ENCODE results near the gene PDXP. TPM values are rescaled to one million over a fixed set of nuclear protein-coding genes. Genes with fewer than 3 reads are reported as not detected.
A peak's percentile ranks its signal among the peaks of the same experiment; 100 is the strongest.

The PDXP gene
- total and polyA plus RNA-seq, 2 of the 13 experiments (the other 11 are each of a cell fraction or from before 2014, with no cell fraction given): 58.2 to 70.6 TPM

- TF ChIP-seq NR2F1 (CRISPR knock-in tag; IDR thresholded peaks at IDR 0.05) (peak; percentile 62 to 71; a peak in 3 of 4 replicates), KLF16 (CRISPR knock-in tag; IDR thresholded peaks at IDR 0.05) (peak in 1 of 2 experiments; percentile 64; a peak in 2 of 4 replicates), SUZ12 (IDR thresholded peaks at IDR 0.05; ENCODE audit: low read depth, low read length) (no peak), GATA4 (IDR thresholded peaks at IDR 0.05; ENCODE audit: borderline replicate concordance, low read depth) (no peak), SMAD9 (CRISPR knock-in tag; IDR thresholded peaks at IDR 0.05) (peak; percentile 43; the same call in 1 of the 2 replicates), SCMH1 (CRISPR knock-in tag; IDR thresholded peaks at IDR 0.05; ENCODE audit: borderline replicate concordance) (no peak), IKZF4 (CRISPR knock-in tag; IDR thresholded peaks at IDR 0.05; ENCODE audit: borderline replicate concordance, low read depth, not compliant biosample characterization) (peak; percentile 77), CHD2 (IDR thresholded peaks at IDR 0.05; ENCODE audit: low read depth, low read length) (no peak), ZSCAN31 (CRISPR knock-in tag; IDR thresholded peaks at IDR 0.05; ENCODE audit: low read depth) (peak; percentile 46; the same call in 1 of the 2 replicates), ZNF607 (CRISPR knock-in tag; IDR thresholded peaks at IDR 0.05; ENCODE audit: borderline replicate concordance) (peak; percentile 64), SP4 (CRISPR knock-in tag; IDR thresholded peaks at IDR 0.05) (peak; percentile 59; the same call in 1 of the 2 replicates), FLYWCH1 (CRISPR knock-in tag; IDR thresholded peaks at IDR 0.05) (0 out of 2 replicates have a peak, but pooled peaks have one; percentile 6), NAIF1 (CRISPR knock-in tag; IDR thresholded peaks at IDR 0.05; ENCODE audit: borderline replicate concordance) (no peak), YEATS4 (CRISPR knock-in tag; IDR thresholded peaks at IDR 0.05; ENCODE audit: borderline replicate concordance) (peak; percentile 88), ZNF10 (CRISPR knock-in tag; IDR thresholded peaks at IDR 0.05; ENCODE audit: borderline replicate concordance, low read depth) (no peak), SRF (IDR thresholded peaks at IDR 0.05; ENCODE audit: low read depth, low read length) (no peak), ZNF781 (CRISPR knock-in tag; IDR thresholded peaks at IDR 0.05; ENCODE audit: borderline replicate concordance, not compliant biosample characterization) (peak; percentile 85), FOXA1 (IDR thresholded peaks at IDR 0.05) (no peak), FOXA1 (CRISPR knock-in tag; IDR thresholded peaks at IDR 0.05) (peak; percentile 65), U2AF1 (optimal IDR thresholded peaks at IDR 0.05; ENCODE audit: low read depth, low read length) (peak; percentile 69), GATAD2A (CRISPR knock-in tag; IDR thresholded peaks at IDR 0.05) (peak; percentile 81), JUND (CRISPR knock-in tag; IDR thresholded peaks at IDR 0.05) (peak; percentile 59; the same call in 1 of the 2 replicates), ZNF768 (CRISPR knock-in tag; IDR thresholded peaks at IDR 0.05) (no peak), ZNF776 (CRISPR knock-in tag; IDR thresholded peaks at IDR 0.05) (peak; percentile 24; the same call in 1 of the 2 replicates), ZBTB14 (CRISPR knock-in tag; IDR thresholded peaks at IDR 0.05) (peak; percentile 81), IKZF5 (CRISPR knock-in tag; IDR thresholded peaks at IDR 0.05) (0 out of 2 replicates have a peak, but pooled peaks have one; percentile 72), SPEN (CRISPR knock-in tag; IDR thresholded peaks at IDR 0.05; ENCODE audit: low read depth) (peak; percentile 87), HOXA3 (CRISPR knock-in tag; IDR thresholded peaks at IDR 0.05) (peak; percentile 76; the same call in 1 of the 2 replicates), YY1 (IDR thresholded peaks at IDR 0.05; ENCODE audit: insufficient read depth, insufficient replicate concordance, low read depth, low read length) (peak; percentile 52), ZSCAN30 (CRISPR knock-in tag; IDR thresholded peaks at IDR 0.05) (0 out of 2 replicates have a peak, but pooled peaks have one; percentile 2)
These were observed 758 bp downstream of the PDXP start (continued) for GRCh38 chr22:37659066-37659896.

Measured in HepG2 (cell line).